DND-41 (cell line): ENCODE data around the gene ZNF416.

Source experiments
- ATAC-seq: fragments of 200-7000 bp; cut with Tn5 transposase; 3 replicates; pipeline ENCODE4 v1.9.1; 2021; ENCODE audit warnings: low read depth; ENCODE audit not compliant: insufficient read depth
- DNase-seq: peaks from one replicate; pipeline ENCODE4 v3.0.0-alpha.2; 2020
- H2AFZ ChIP-seq: 2 replicates; pipeline ENCODE4 v1.6.0; 2012; ENCODE audit warnings: low read depth, low read length
- H3K27ac ChIP-seq: 2 replicates; pipeline ENCODE4 v1.5.1; 2012; ENCODE audit warnings: low read length, inconsistent platforms
- H3K27me3 ChIP-seq: fragments of 200-600 bp; sonication (generic); 2 replicates; pipeline ENCODE4 v1.6.0; 2012; ENCODE audit warnings: low read length, mild to moderate bottlenecking, inconsistent platforms; ENCODE audit not compliant: insufficient read depth, poor library complexity
- H3K36me3 ChIP-seq: 2 replicates; pipeline ENCODE4 v1.5.1; 2012; ENCODE audit warnings: low read length, inconsistent platforms; ENCODE audit not compliant: insufficient read depth
- H3K4me1 ChIP-seq: 2 replicates; pipeline ENCODE4 v1.5.1; 2012; ENCODE audit warnings: mild to moderate bottlenecking, low read length; ENCODE audit not compliant: insufficient read depth
- H3K4me2 ChIP-seq: 2 replicates; pipeline ENCODE4 v1.6.0; 2012; ENCODE audit warnings: mild to moderate bottlenecking, moderate library complexity, low read length, inconsistent platforms; ENCODE audit not compliant: insufficient read depth
- H3K4me3 ChIP-seq, 2 experiments: fragments of 200-600 bp in 1 of 2; shearing (Covaris generic) in 1 of 2; 2 replicates each; pipeline ENCODE4 v1.5.1; 2012 to 2016; ENCODE audit warnings: inconsistent platforms in 2 of 2, low read length in 2 of 2, mild to moderate bottlenecking in 2 of 2, low read depth in 1 of 2, moderate library complexity in 1 of 2
- H3K79me2 ChIP-seq: 2 replicates; pipeline ENCODE4 v1.6.0; 2012; ENCODE audit warnings: low read length, inconsistent platforms; ENCODE audit not compliant: insufficient read depth
- H3K9ac ChIP-seq: 2 replicates; pipeline ENCODE4 v1.6.0; 2012; ENCODE audit warnings: low read depth, mild to moderate bottlenecking, inconsistent platforms, low read length, moderate library complexity
- H3K9me3 ChIP-seq: 2 replicates; pipeline ENCODE4 v1.5.1; 2012; ENCODE audit warnings: low read length, moderate library complexity, mild to moderate bottlenecking, inconsistent platforms; ENCODE audit not compliant: insufficient read depth, severe bottlenecking
- H4K20me1 ChIP-seq: 2 replicates; pipeline ENCODE4 v1.6.0; 2012; ENCODE audit warnings: low read length; ENCODE audit not compliant: insufficient read depth
- CTCF ChIP-seq: IDR thresholded peaks from 2 replicates; pipeline ENCODE4 v1.5.1; 2012; ENCODE audit warnings: borderline replicate concordance, low read length, moderate library complexity, mild to moderate bottlenecking; ENCODE audit not compliant: poor library complexity, severe bottlenecking; ENCODE audit errors: extremely low read depth
- EZH2 ChIP-seq: IDR thresholded peaks from 3 replicates; pipeline ENCODE4 v1.6.1; 2012; ENCODE audit warnings: borderline replicate concordance, low read depth, mild to moderate bottlenecking, moderate library complexity, low read length, inconsistent platforms; ENCODE audit not compliant: severe bottlenecking

Gene ZNF416

GRCh38 chr19:57576661-57577060 is 2.0 kb downstream of the ZNF416 start:
- ATAC-seq, result no peak
- no peak for DNase-seq
- peak overlapping the region in 1 of 2 experiments; percentile 96; a peak in 1 of 4 replicates for H3K4me3 ChIP-seq
- no peaks in the 10 kb centered on the region for H4K20me1 ChIP-seq
- peaks cover 32% of the 10 kb centered on the region for H3K4me1 ChIP-seq
- TF ChIP-seq EZH2 (no peak), CTCF (no peak)
- H3K36me3 ChIP-seq, result peaks cover 69% of the 10 kb centered on the region
- no peak overlapping the region for H3K9ac ChIP-seq
- peak overlapping the region; percentile 21; the same call in 1 of the 2 replicates for H3K4me2 ChIP-seq
- peaks cover 66% of the 10 kb centered on the region for H3K9me3 ChIP-seq
- H3K79me2 ChIP-seq, result peaks cover 29% of the 10 kb centered on the region
- H2AFZ ChIP-seq, result no peak overlapping the region
- no peak overlapping the region for H3K27ac ChIP-seq
- no peaks in the 10 kb centered on the region for H3K27me3 ChIP-seq

- peaks cover 90% of the 10 kb centered on the region for H3K9me3 ChIP-seq
Observed at GRCh38 chr19:57572415-57572947, 6.2 kb downstream of the ZNF416 start.

GRCh38 chr19:57570707-57571106 is 8.0 kb downstream of the ZNF416 start:
- Histone ChIP-seq H3K4me3 (no peak overlapping the region), H3K27ac (no peak overlapping the region), H3K4me2 (no peak overlapping the region), H3K4me1 (no peaks in the 10 kb centered on the region), H3K9me3 (peaks cover 91% of the 10 kb centered on the region), H3K36me3 (peaks cover 52% of the 10 kb centered on the region), H2AFZ (no peak overlapping the region), H3K9ac (no peak overlapping the region), H4K20me1 (no peaks in the 10 kb centered on the region), H3K79me2 (no peaks in the 10 kb centered on the region), H3K27me3 (no peaks in the 10 kb centered on the region)
- DNase-seq, result no peak
- no peak for ATAC-seq
- TF ChIP-seq CTCF (no peak), EZH2 (no peak)

More at GRCh38 chr19:57572415-57572947, 6.2 kb downstream of the ZNF416 start:
- Histone ChIP-seq H3K79me2 (peaks cover 17% of the 10 kb centered on the region), H2AFZ (no peak overlapping the region), H3K27ac (no peak overlapping the region), H3K4me3 (no peak overlapping the region), H3K36me3 (peaks cover 70% of the 10 kb centered on the region), H3K9ac (no peak overlapping the region), H3K27me3 (no peaks in the 10 kb centered on the region), H3K4me1 (peaks cover 12% of the 10 kb centered on the region), H4K20me1 (no peaks in the 10 kb centered on the region), H3K4me2 (no peak overlapping the region)
- ATAC-seq (no peak), DNase-seq (no peak)
- no peak for TF ChIP-seq CTCF
- no peak for TF ChIP-seq EZH2
